Mesothelial cell of epicardium (in vitro differentiated cells): ENCODE data around the gene AQP5. TPM values are rescaled to one million over a fixed set of nuclear protein-coding genes. Genes with fewer than 3 reads are reported as not detected.

Source experiments
- DNase-seq, 2 experiments: peaks; one replicate each; pipeline ENCODE4 v3.0.0; 2021; ENCODE audit warnings: low spot score in 2 of 2; ENCODE audit not compliant: unreplicated experiment in 2 of 2
- H3K27ac Mint-ChIP-seq: 2 replicates; pipeline ENCODE4 v1.8.0; 2021; ENCODE audit warnings: mixed read lengths
- H3K27me3 Mint-ChIP-seq: 2 replicates; pipeline ENCODE4 v1.8.0; 2021; ENCODE audit warnings: low read depth, mixed read lengths
- H3K36me3 Mint-ChIP-seq: 2 replicates; pipeline ENCODE4 v1.8.0; 2021; ENCODE audit warnings: mixed read lengths
- H3K4me1 Mint-ChIP-seq: 2 replicates; pipeline ENCODE4 v1.8.0; 2021; ENCODE audit warnings: mixed read lengths
- H3K4me3 Mint-ChIP-seq: 2 replicates; pipeline ENCODE4 v1.8.0; 2021; ENCODE audit warnings: mild to moderate bottlenecking, moderate library complexity, mixed read lengths
- H3K9me3 Mint-ChIP-seq: 2 replicates; pipeline ENCODE4 v1.8.0; 2021; ENCODE audit warnings: mixed read lengths
- CTCF ChIP-seq: fragments of 200-600 bp; sonication (generic); IDR thresholded peaks from one replicate; pipeline ENCODE4 v1.5.0; 2021; ENCODE audit warnings: antibody characterized with exemption; ENCODE audit not compliant: unreplicated experiment
- total RNA-seq: library from RNA; stranded (reverse); gene quantifications from 3 replicates; pipeline ENCODE4 v1.2.1, GENCODE V29; 2021

The AQP5 gene
- total RNA-seq, 1 donor from 2014 or later, result 0.16 TPM

- H3K9me3 Mint-ChIP-seq, result no peaks in the 10 kb centered on the region
- TF ChIP-seq CTCF, result no peak
- peaks cover 16% of the 10 kb centered on the region for H3K4me1 Mint-ChIP-seq
These were observed 12.6 kb downstream of the AQP5 start for GRCh38 chr12:49974231-49974675.

GRCh38 chr12:49974677-49975317, 13.1 kb downstream of the AQP5 start:
- H3K27me3 Mint-ChIP-seq, result peaks cover 10% of the 10 kb centered on the region
- no peaks in the 10 kb centered on the region for H3K36me3 Mint-ChIP-seq
- no peak overlapping the region for H3K27ac Mint-ChIP-seq
- no peak overlapping the region for H3K4me3 Mint-ChIP-seq
- TF ChIP-seq CTCF, result no peak
- DNase-seq, result no peak
- peaks cover 21% of the 10 kb centered on the region for H3K4me1 Mint-ChIP-seq
- no peaks in the 10 kb centered on the region for H3K9me3 Mint-ChIP-seq

More at GRCh38 chr12:49974231-49974675, 12.6 kb downstream of the AQP5 start:
- Mint-ChIP-seq H3K27ac (no peak overlapping the region), H3K36me3 (no peaks in the 10 kb centered on the region), H3K4me3 (no peak overlapping the region), H3K27me3 (peaks cover 10% of the 10 kb centered on the region)
- DNase-seq, result no peak

GRCh38 chr12:49975318-49975761, 13.7 kb downstream of the AQP5 start:
- no peaks in the 10 kb centered on the region for H3K36me3 Mint-ChIP-seq
- H3K9me3 Mint-ChIP-seq, result no peaks in the 10 kb centered on the region
- H3K4me3 Mint-ChIP-seq, result no peak overlapping the region
- H3K27me3 Mint-ChIP-seq, result peaks cover 10% of the 10 kb centered on the region
- TF ChIP-seq CTCF, result no peak
- peaks cover 24% of the 10 kb centered on the region for H3K4me1 Mint-ChIP-seq
- H3K27ac Mint-ChIP-seq, result no peak overlapping the region
- DNase-seq, result no peak

GRCh38 chr12:49976557-49976956, 14.9 kb downstream of the AQP5 start:
- no peak for DNase-seq
- peaks cover 10% of the 10 kb centered on the region for H3K27me3 Mint-ChIP-seq
- peaks cover 32% of the 10 kb centered on the region for H3K4me1 Mint-ChIP-seq
- no peaks in the 10 kb centered on the region for H3K9me3 Mint-ChIP-seq
- H3K4me3 Mint-ChIP-seq, result no peak overlapping the region
- TF ChIP-seq CTCF, result no peak
- no peaks in the 10 kb centered on the region for H3K36me3 Mint-ChIP-seq
- no peak overlapping the region for H3K27ac Mint-ChIP-seq

GRCh38 chr12:49978125-49978524, 16.5 kb downstream of the AQP5 start:
- peaks cover 41% of the 10 kb centered on the region for H3K4me1 Mint-ChIP-seq
- DNase-seq, result no peak
- no peak for TF ChIP-seq CTCF
- no peak overlapping the region for H3K27ac Mint-ChIP-seq
- no peak overlapping the region for H3K4me3 Mint-ChIP-seq
- H3K9me3 Mint-ChIP-seq, result no peaks in the 10 kb centered on the region
- H3K36me3 Mint-ChIP-seq, result no peaks in the 10 kb centered on the region
- H3K27me3 Mint-ChIP-seq, result peaks cover 7% of the 10 kb centered on the region
